ENCODE data around the gene TMEM213. TPM values are rescaled to one million over a fixed set of nuclear protein-coding genes. Genes with fewer than 3 reads are reported as not detected.

The TMEM213 gene
- total RNA-seq, 1 donor from 2014 or later: not detected

DNA sequence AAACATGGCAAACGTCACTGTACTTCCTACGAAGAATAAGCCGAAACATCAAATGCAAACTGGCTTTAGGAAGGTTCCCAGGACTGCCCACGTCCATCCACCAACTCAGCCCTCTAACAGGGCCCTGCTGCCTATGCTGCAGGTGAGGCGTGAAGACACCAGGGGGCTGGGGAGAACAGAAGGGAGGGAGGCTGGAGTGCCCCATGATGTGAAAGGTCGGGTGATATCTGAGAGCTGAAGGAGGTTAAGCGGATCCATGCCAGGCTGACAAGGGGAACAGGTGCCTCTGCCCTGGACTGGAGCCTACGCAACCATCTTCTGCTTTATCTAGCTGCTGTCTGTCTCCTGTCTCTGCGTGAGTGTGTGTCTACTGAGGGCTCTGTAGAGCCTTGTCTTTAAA lies 40.4 kb downstream of the TMEM213 start:
- DNase-seq (ENCODE audit: low read depth in 2 of 2): no peak

DNA sequence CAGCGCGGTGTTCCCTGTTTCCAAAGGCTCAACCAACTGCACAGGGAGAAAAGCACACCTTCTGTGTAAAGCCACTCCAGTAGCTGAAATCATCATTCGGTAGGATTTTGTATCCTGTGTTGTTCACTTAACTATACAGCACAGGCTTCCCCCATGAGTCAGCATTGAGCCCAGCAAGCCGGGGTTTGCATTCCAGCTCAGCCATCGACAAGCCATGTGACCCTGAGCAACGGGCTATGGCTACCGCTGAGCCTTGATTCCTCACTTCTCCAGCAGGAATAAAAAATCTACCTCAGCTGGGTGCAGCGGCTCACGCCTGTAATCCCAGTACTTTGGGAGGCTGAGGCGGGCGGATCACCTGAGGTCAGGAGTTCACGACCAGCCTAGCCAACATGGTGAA lies 44.3 kb downstream of the TMEM213 start:
- peak in 1 of 2 donors; percentile 8 for DNase-seq (ENCODE audit: low read depth in 2 of 2)

DNA sequence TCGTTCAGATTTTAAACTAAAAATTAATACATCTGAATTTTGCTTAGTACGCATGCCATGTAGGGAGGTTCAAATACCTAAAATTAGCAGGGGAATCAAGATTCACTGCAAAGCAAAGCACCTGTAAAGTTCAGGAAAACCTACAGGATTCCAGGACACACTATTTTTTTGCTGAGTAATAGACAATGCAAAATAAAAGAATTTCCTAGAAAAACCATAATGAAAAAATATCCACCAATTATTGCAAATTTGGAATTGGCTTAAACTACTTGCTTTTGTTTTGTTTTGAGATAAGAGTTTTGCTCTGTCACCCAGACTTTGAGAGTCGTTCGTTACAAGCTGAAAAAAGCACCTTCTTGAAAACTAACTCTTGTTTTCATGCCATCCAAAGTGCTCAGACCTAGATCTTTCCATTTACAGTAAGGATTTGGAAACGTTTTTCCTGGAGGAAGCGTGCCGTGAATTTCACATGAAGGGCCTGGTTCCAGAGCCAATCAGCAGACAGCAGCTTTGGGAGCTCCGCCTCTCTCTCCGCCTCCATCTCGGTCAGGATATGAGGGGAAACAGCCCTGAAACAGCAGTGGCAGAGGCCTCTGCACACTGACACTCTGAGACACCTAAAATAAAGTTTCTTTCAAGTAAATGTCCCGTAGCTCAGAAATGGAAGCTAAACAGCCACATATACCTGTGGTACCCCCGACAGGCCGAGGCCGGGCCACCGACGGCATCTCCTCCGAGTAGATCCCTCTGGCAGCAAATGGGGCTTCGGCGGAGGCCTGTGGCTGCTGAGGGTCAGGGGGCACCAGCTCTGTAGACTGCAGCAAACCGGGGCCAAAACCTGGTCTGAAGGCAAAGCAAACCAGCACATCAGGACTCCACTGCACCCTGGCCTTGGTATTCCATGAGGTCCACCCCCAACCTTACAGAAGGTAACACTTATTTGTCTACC lies 46.1 kb downstream of the TMEM213 start:
- no peak for DNase-seq (ENCODE audit: low read depth in 2 of 2)

DNA sequence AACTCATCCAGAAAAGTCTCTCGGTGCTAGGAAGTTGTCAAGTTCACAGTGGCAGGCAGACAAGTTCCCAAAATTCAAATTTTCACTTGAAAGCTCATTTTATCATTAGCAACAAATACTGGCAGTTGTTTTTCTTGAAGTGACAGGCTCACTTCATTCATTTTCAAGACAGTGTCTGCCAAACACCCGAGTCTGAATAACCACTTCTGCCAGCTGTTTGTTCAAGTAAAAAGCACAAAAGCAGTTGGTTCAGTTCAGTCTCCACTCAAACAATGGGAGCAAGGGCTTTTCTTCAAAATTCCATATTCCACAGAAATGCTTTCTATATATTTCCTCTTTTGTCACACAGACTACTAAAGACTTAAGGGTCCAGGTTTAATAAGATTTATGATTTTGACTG lies 47.9 kb downstream of the TMEM213 start:
- DNase-seq (ENCODE audit: low read depth in 2 of 2): no peak

DNA sequence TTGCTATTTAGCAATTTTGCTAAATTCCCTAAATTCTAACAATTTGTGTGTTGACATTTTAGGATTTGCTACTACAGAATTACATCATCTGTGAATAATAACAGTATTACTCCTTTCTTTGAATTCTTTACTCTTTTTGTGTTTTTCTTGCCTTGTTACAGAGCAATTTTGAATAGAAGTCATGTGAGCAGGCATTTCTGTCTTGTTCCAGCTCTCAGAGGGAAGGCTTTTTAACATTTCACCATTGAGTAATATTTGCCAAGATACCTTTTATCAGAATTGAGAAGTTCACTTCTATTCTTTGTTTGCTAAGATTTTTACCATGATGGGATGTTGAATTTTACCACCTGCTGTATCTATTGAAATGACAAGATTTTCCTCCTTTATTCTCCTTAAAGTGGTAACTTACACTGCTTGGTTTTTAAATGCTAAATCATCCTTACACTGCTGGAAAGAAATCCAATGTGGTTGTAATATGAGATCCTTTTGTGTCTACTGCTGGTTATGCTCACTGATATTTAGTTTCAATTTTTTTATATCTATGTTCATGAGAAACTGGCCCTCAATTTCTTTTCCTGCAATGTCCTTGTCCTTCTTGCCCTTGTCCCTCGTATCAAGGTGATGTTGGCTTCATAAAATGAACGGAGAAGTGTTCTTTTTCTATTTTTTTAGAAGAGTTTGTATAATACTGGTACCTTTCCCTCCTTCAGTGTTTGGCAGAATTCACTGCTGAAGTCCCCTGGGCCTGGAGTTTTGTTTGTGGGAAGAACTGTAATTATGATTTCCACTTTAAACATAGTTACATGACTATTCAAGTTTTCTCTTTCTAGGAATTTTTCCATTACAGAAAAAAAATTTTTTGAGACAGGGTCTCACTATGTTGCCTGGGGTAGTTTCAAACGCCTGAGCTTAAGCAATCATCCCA lies 50.5 kb downstream of the TMEM213 start:
- no peak for DNase-seq (ENCODE audit: low read depth in 2 of 2)

DNA sequence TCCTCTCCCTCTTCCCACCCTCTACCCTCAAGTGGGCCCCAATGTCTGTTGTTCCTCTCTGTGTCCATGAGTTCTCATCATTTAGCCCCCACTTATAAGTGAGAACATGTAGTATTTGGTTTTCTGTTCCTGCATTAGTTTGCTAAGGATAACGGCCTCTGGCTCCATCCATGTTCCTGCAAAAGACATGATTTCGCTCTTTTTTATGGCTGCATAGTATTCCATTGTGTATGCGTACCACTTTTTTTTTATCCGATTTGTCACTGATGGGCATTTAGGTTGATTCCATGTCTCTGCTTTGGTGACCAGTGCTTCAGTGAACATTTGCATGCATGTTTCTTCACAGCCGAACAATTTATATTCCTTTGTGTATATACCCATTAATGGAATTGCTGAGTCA lies 51.9 kb downstream of the TMEM213 start:
- no peak for DNase-seq (ENCODE audit: low read depth in 2 of 2)

DNA sequence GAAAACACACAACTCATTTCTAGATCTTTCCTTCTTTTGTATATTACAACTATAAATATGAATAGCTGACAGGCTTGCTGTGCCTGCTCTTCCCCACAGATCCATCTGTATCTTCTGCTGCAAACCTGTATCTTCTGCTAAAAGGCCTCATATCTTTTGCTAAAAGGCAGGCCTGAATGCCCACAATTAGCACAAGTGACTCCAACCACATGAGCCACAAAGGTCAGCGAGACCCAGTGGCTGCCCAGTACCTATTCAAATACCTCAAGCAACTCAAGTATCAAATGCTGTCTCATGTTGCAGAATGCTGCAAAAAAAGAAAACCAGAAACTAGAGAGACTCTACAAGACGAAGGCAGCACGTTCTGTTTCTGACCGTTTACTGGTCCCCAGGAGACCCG lies 54.7 kb downstream of the TMEM213 start:
- no peak for DNase-seq (ENCODE audit: low read depth in 2 of 2)

DNA sequence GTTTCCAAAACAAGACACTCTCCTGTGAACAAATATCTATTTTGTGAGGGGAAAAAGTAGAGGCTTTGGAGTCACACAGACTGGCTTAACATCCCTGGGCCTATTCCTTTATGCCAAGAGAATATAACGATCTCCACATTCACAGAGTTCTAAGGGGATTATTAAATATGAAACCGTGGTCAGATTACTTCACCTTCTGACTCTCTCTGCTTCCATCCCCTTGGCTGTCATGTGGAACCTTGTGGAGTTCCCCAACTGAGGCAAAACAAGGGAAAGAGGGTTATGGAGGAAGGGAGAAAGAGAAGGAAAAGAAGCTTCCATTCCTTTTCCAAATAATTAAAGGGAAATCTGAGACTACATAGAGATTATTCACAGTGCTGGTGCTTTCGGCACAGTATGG lies 55.7 kb downstream of the TMEM213 start:
- no peak for DNase-seq (ENCODE audit: low read depth in 2 of 2)

DNA sequence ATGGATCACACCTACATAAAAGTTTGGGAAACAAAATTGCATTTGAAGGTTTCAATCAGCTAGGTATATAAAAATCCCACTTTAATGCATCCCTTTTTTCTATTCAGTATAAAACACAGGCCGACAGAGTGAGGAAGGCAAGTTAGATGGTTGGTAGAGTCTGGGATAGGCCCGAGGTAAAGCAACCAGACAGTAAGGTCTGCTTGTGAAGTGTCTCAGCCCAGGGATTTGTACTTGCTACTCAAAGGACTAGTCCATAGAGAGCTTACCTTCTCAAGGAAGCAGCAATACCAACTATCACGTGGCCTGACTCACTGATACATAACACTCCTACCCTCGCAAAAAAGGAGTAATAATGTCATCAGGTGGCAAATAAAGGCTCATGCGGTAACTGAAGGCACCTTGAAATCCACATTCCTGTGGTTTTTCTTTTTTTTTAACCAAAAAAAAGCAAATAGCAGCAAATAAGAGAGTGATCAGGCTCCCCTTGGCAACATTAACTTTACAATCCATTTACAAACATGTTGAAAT lies 56.4 kb downstream of the TMEM213 start:
- DNase-seq (ENCODE audit: low read depth in 2 of 2): no peak

DNA sequence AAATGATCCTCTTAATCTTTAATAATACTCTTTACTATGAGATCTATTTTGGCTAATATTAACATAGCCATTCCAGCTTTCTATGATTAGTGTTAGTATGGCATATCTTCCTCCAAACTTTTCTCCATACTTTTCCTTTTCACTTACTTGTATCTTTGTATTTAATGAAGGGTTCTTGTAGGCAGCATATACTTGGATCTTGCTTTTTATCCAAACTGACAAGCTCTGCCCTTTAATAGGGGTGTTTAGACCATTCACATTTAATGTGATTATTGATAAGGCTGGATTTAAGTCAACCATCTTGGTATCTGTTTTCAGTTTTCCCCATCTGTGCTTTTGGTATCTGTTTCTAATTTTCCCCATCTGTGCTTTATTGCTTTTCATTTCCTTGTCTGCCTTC lies 59.9 kb downstream of the TMEM213 start:
- no peak for DNase-seq (ENCODE audit: low read depth in 2 of 2)

DNA sequence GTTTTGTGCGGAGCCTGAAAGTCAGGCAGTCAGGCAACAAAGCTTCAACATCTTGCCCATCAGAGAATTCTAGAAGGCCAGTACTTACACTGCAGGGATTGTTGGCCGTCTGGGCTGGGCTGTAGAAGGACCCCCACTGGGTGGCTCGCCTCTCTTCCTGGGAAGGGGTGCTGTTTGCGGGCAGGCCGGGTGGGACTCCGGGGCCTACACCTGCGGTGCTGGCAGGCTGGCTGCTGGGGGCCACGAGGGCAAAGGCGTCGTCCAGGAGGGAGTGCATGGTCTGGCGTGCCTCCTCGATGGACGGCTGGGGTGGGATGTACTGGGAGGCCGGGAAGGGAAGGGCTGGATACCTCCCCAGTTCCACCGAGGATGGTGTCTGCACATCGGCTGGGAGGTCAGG lies 63.3 kb downstream of the TMEM213 start:
- no peak for DNase-seq (ENCODE audit: low read depth in 2 of 2)

DNA sequence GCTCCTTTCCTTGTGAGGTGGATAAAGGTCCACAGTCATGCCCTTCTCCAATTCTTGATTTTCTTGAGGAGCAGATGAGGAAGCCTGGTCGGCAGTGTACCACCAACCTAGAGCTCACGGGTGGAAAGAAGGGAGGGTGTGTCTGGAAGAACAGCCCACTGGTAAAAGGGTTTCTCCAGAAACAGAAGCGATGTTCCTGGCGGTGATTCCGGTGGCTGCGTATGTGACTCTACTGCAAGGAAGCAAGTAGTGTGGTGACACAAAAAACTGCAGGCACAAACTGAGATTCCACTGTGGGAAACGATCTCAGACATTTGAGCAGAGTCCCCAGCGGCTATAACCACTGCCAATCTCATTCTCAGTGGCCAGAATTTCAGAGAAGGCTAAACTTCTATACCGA lies 66.1 kb downstream of the TMEM213 start:
- DNase-seq (ENCODE audit: low read depth in 2 of 2): no peak

DNA sequence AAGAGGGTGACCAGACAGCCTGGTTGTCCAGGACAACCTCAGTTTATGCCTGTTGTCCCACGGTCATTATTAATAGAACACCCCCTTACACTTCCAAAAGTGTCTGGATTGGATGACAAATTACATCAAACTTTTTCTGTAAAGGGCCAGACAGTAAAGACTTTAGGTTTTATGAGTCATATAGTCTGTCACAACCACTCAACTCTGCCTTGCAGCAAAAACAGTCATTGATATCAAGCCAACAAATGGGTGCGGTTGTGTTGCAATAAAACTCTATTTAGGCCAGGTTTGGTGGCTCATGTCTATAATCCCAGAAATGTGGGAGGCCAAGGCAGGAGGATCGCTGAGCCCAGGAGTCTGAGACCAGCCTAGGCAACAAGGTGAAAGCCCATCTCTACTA lies 66.9 kb downstream of the TMEM213 start:
- peak in 1 of 2 donors; percentile 16 for DNase-seq (ENCODE audit: low read depth in 2 of 2)

DNA sequence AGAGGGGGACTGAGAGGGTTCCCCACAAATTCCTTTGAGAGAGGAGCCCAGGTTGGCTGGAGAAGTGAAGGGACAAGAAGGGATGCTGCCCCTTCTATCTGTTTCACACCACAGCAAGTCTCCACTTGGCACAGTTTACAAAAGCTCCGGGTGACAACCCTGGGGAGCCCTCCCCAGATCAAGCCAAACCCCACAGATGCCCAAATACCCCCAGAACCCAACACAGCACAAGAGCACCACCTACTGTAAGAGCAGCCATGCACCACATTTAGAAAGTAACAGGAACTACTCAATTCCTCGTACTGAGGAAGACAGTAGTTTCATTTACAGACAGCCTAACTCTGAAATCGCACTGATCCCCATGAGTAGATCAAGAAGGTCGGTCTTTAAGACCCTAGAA lies 68.0 kb downstream of the TMEM213 start:
- no peak for DNase-seq (ENCODE audit: low read depth in 2 of 2)

DNA sequence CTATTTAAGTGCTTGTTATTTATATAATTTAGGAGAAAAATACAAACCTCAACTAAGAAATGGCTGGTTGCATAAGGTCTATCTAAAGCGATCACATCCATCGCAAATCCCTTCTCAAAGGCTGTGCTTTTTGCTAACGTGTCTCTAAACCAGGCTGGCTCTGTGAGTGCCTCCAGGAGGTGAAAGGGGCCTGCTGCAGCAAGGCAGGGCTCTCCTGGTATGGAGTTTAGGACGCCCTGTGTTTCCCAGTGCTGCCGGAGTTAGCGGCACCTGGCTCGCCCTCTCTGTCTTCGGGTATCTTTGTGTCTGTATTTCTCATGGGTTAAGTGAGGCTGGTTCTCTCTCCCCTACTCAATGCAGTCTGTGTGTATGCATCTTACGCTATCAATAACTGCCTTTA lies 68.6 kb downstream of the TMEM213 start:
- no peak for DNase-seq (ENCODE audit: low read depth in 2 of 2)

DNA sequence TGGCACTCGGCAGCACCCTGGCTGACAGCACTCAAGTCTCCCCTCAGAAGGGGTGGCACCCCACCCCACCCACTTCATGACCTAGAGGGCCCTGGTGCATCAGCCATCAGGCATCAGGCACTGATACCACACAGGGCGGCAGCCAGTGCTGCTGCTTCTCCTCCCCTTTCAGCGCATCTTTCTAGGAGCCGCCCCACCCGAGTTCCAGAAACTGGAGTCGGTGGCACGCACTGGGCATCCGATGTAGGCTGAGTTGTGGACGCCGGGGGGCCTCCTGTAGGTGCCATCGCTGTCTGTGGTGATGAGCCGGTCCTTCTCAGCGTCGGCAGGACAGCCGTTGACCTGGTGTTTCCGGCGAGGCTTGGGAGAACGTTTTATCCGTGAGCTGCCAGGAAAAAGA lies 70.0 kb downstream of the TMEM213 start:
- no peak for DNase-seq (ENCODE audit: low read depth in 2 of 2)

DNA sequence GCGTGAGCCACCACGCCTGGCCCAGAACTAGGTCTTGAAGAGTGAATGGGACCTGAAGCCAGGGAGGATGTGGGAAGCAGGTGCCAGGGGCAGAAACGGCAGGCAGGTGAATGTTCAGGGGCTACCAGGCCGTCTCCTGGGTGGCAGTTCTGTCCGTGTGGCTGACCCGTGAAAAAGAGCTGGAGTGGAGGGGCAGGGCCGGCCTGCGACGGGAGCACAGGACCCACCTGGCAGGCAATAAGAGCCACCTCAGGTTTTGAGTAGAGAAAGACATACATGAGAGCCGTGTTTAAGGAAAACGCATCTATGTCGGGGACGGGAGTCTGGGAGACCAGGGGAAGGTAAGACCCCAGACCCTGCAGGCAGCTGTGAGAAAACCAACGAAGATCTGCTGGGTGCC lies 70.9 kb downstream of the TMEM213 start:
- DNase-seq (ENCODE audit: low read depth in 2 of 2): no peak

DNA sequence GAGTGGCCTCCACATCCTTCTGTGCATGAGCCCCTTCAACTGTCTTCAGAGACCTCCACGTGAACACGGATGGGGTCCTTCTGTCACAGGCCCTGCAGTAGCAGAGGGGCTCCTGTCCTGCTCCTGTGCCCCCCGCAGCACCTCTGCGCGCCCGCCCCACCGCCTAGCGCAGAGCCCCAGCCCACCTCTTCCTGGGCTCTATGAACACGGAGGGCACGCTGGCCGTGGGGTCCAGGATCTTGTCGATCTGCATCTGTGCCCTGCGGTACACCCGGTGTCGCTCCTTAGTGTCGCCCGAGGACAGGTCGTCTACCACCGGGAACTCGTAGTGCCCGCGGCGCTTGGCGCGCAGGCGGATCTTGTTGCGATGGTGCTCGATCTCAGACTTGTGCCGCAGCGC lies 71.6 kb downstream of the TMEM213 start:
- DNase-seq (ENCODE audit: low read depth in 2 of 2): no peak

DNA sequence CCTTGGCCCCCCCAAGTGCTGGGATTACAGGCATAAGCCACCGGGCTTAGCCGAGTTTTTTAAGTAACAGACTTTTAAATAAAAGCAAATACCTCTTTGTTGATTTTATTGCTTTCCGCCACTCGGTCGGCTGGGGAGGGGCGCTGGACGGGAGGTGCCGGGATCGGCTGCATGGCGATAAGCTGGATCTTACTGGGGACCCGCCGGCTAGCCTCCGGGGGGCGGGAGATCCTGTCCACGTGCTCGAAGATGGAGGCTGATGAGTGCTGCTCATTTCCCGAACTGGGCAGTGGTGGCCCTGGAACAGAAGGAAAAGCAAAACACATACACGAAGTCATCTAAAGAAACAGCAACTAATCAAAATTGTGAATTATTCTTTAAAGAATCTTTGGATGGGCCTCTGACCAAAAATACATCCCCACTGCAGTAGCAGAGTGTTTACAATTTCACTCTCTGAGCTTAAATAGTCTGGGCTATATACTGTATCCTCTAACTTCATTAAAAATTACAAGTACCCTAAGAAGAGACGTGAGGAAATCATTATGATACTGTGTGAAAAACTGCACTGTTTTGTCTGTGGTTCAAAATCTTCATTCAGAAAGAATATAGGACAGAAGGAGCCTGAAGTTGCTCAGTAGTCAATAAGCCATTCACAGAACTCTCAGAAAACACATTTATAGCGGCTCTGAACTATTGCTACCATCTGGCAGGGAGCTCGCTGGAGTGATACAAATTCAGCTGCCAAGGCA lies 73.4 kb downstream of the TMEM213 start:
- no peak for DNase-seq (ENCODE audit: low read depth in 2 of 2)

DNA sequence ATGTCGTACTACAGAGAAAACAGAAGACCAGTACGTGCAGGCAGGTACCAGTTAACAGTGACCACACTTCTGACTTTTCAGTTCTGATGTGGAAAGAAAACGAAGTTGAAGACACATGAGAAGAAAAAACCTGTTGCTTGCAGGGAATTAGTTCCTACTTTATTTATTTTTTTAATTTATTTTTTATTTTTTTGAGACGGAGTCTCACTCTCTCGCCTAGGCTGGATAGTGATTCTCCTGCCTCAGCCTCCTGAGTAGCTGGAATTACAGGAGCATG lies 74.0 kb downstream of the TMEM213 start:
- DNase-seq (ENCODE audit: low read depth in 2 of 2): no peak

DNA sequence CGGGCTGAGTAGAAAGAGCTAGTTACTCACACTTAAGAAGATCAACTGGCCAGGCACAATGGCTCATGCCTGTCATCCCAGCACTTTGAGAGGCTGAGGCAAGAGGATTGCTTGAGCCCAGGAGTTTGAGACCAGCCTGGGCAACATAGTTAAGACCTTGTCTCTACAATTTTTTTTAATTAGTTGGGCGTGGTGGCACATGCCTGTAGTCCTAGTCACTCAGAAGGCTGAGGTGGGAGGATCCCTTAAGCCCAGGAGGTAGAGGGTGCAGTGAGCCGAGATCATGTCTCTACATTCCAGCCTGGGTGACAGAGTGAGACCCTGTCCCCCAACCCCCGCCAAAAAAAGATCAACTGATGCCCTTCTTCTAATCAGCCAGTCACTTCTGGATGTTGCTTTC lies 74.8 kb downstream of the TMEM213 start:
- no peak for DNase-seq (ENCODE audit: low read depth in 2 of 2)
